Stimulated activated naive CD8-positive, alpha-beta T cell treated with anti-CD3 and anti-CD28 coated beads, Interleukin-15, Interleukin-2, amounts not matched to agents 100 ng/mL and 50 ng/mL, for 24 hours (primary cell): Measurements from ENCODE around the gene MT1H.
"Not testable (repeated sequence)": the region's sequence is repeated elsewhere in the genome, so short reads cannot be mapped to it uniquely, and the experiment has no call there.

ENCODE experiments used
- H3K27ac Mint-ChIP-seq: one replicate; pipeline ENCODE4 v1.8.0; 2021; ENCODE audit warnings: mild to moderate bottlenecking, mixed read lengths
- H3K27me3 Mint-ChIP-seq: one replicate; pipeline ENCODE4 v1.8.0; 2021; ENCODE audit warnings: mixed read lengths
- H3K36me3 Mint-ChIP-seq: one replicate; pipeline ENCODE4 v1.8.0; 2021; ENCODE audit warnings: low read depth, mixed read lengths
- H3K4me1 Mint-ChIP-seq: one replicate; pipeline ENCODE4 v1.8.0; 2021; ENCODE audit warnings: low read depth, mixed read lengths
- H3K4me3 Mint-ChIP-seq: one replicate; pipeline ENCODE4 v1.8.0; 2021; ENCODE audit warnings: mild to moderate bottlenecking, mixed read lengths
- H3K9me3 Mint-ChIP-seq: one replicate; pipeline ENCODE4 v1.8.0; 2021; ENCODE audit warnings: mixed read lengths

MT1H gene

GRCh38 chr16:56645838-56646237 lies 23.8 kb upstream of the MT1H start:
- Mint-ChIP-seq H3K36me3 (no peaks in the 10 kb centered on the region), H3K27ac (no peak overlapping the region), H3K9me3 (no peaks in the 10 kb centered on the region), H3K4me1 (peaks cover 19% of the 10 kb centered on the region), H3K4me3 (no peak overlapping the region), H3K27me3 (peaks cover 38% of the 10 kb centered on the region)

GRCh38 chr16:56647641-56648431 lies 21.8 kb upstream of the MT1H start:
- Mint-ChIP-seq H3K9me3 (no peaks in the 10 kb centered on the region), H3K27me3 (peaks cover 28% of the 10 kb centered on the region), H3K4me1 (peaks cover 14% of the 10 kb centered on the region), H3K36me3 (no peaks in the 10 kb centered on the region), H3K27ac (no peak overlapping the region), H3K4me3 (no peak overlapping the region)

- Mint-ChIP-seq H3K9me3 (no peaks in the 10 kb centered on the region), H3K4me1 (peaks cover under 1% of the 10 kb centered on the region), H3K27me3 (peaks cover 31% of the 10 kb centered on the region), H3K4me3 (no peak overlapping the region), H3K36me3 (no peaks in the 10 kb centered on the region), H3K27ac (no peak overlapping the region)
Observed at GRCh38 chr16:56649271-56649670, 20.3 kb upstream of the MT1H start.

GRCh38 chr16:56649820-56650219 lies 19.8 kb upstream of the MT1H start:
- Mint-ChIP-seq H3K36me3 (no peaks in the 10 kb centered on the region), H3K27ac (no peak overlapping the region), H3K9me3 (no peaks in the 10 kb centered on the region), H3K4me3 (no peak overlapping the region), H3K4me1 (no peaks in the 10 kb centered on the region), H3K27me3 (peaks cover 31% of the 10 kb centered on the region)

- H3K9me3 Mint-ChIP-seq, result no peaks in the 10 kb centered on the region
- H3K4me1 Mint-ChIP-seq, result no peaks in the 10 kb centered on the region
- no peak within 1 kb of the TSS for H3K4me3 Mint-ChIP-seq
- no peaks in the 10 kb centered on the region for H3K36me3 Mint-ChIP-seq
- H3K27me3 Mint-ChIP-seq, result peaks cover 25% of the 10 kb centered on the region
- no peak within 1 kb of the TSS for H3K27ac Mint-ChIP-seq
Observed at GRCh38 chr16:56651586-56651985, 18.0 kb upstream of the MT1H start, which contains the start of gene MT1B. Gene MT1B, plus strand, starts transcription at chr16:56651886. Its CDS starts 68 bp downstream, at chr16:56651954.

GRCh38 chr16:56652600-56652999 lies 17.0 kb upstream of the MT1H start:
- peaks cover 19% of the 10 kb centered on the region for H3K27me3 Mint-ChIP-seq
- H3K4me1 Mint-ChIP-seq, result peaks cover 4% of the 10 kb centered on the region
- H3K9me3 Mint-ChIP-seq, result no peaks in the 10 kb centered on the region
- H3K36me3 Mint-ChIP-seq, result no peaks in the 10 kb centered on the region
- no peak overlapping the region for H3K4me3 Mint-ChIP-seq
- no peak overlapping the region for H3K27ac Mint-ChIP-seq

- H3K4me3 Mint-ChIP-seq, result no peak overlapping the region
- peaks cover 19% of the 10 kb centered on the region for H3K27me3 Mint-ChIP-seq
- H3K9me3 Mint-ChIP-seq, result no peaks in the 10 kb centered on the region
- no peak overlapping the region for H3K27ac Mint-ChIP-seq
- H3K36me3 Mint-ChIP-seq, result no peaks in the 10 kb centered on the region
- H3K4me1 Mint-ChIP-seq, result peaks cover 8% of the 10 kb centered on the region
Observed at GRCh38 chr16:56653218-56653617, 16.4 kb upstream of the MT1H start.

GRCh38 chr16:56657555-56658326 lies 11.9 kb upstream of the MT1H start, which contains the start of gene MT1F:
Gene MT1F, plus strand, starts transcription at chr16:56657959. Its CDS starts 100 bp downstream, at chr16:56658059.
- peak within 1 kb of the TSS; percentile 70 for H3K27ac Mint-ChIP-seq
- H3K36me3 Mint-ChIP-seq, result no peaks in the 10 kb centered on the region
- H3K4me3 Mint-ChIP-seq, result peak within 1 kb of the TSS; percentile 91
- H3K27me3 Mint-ChIP-seq, result peaks cover 3% of the 10 kb centered on the region
- peaks cover 20% of the 10 kb centered on the region for H3K4me1 Mint-ChIP-seq
- H3K9me3 Mint-ChIP-seq, result no peaks in the 10 kb centered on the region

GRCh38 chr16:56658327-56658875 lies 11.2 kb upstream of the MT1H start:
- Mint-ChIP-seq H3K4me1 (peaks cover 22% of the 10 kb centered on the region), H3K36me3 (no peaks in the 10 kb centered on the region), H3K9me3 (no peaks in the 10 kb centered on the region), H3K27ac (no peak overlapping the region), H3K4me3 (peak overlapping the region; percentile 91), H3K27me3 (no peaks in the 10 kb centered on the region)

GRCh38 chr16:56662357-56663354 lies 7.0 kb upstream of the MT1H start:
- no peaks in the 10 kb centered on the region for H3K36me3 Mint-ChIP-seq
- H3K4me1 Mint-ChIP-seq, result peaks cover 29% of the 10 kb centered on the region
- H3K27ac Mint-ChIP-seq, result peak overlapping the region; percentile 90
- H3K27me3 Mint-ChIP-seq, result peaks cover 32% of the 10 kb centered on the region
- no peaks in the 10 kb centered on the region for H3K9me3 Mint-ChIP-seq
- H3K4me3 Mint-ChIP-seq, result peak overlapping the region; percentile 82

- Mint-ChIP-seq H3K9me3 (no peaks in the 10 kb centered on the region), H3K27ac (peak overlapping the region; percentile 9), H3K4me3 (no peak overlapping the region), H3K4me1 (peaks cover 25% of the 10 kb centered on the region), H3K27me3 (peaks cover 48% of the 10 kb centered on the region), H3K36me3 (no peaks in the 10 kb centered on the region)
Observed at GRCh38 chr16:56664506-56664905, 5.1 kb upstream of the MT1H start.

- Mint-ChIP-seq H3K4me1 (peaks cover 29% of the 10 kb centered on the region), H3K27me3 (peaks cover 55% of the 10 kb centered on the region)
- not testable (repeated sequence) for H3K36me3 Mint-ChIP-seq
Observed at GRCh38 chr16:56665286-56666261, 4.0 kb upstream of the MT1H start.

More at GRCh38 chr16:56665286-56666261, 4.0 kb upstream of the MT1H start:
- H3K27ac Mint-ChIP-seq, H3K9me3 Mint-ChIP-seq, H3K4me3 Mint-ChIP-seq: not testable (repeated sequence)
